HL-60 (cell line): ENCODE data around the gene FZR1.

Experiments
- POLR2AphosphoS5 ChIP-seq: IDR thresholded peaks from 2 replicates; pipeline ENCODE4 v1.6.1; 2012; ENCODE audit warnings: low read depth
- TF ChIP-seq, protein P1 (sequence below): IDR thresholded peaks from one replicate; pipeline ENCODE4 v1.5.1; 2011; ENCODE audit warnings: low read length, control low read depth, inconsistent platforms; ENCODE audit not compliant: insufficient read depth

DNA sequence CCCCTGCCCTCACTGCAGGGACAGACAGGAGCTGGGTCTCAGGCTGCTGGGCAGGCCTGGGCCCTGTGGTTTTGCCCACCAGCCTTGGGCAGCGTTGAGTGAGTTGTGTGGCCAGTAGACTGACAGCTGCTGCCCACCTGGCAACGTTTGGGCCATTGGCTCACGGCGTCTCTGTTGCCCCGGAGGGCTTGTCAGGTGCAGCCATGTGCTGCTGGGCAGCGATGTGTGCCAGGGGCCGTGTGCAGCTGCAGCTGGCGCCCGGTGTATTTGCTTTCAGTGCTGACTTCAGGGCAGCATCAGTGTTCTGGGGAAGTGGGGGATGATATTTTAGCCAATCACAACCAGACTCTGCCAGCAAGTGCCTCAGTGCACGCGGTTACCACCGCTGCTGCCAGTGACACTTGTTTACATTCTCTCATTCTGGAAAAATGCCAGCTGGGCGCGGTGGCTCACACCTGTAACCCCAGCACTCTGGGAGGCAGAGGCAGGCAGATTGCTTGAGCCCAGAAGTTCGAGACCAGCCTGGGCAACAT is 10.6 kb downstream of the FZR1 start:
- TF ChIP-seq POLR2AphosphoS5: no peak
- TF ChIP-seq, protein P1, sequence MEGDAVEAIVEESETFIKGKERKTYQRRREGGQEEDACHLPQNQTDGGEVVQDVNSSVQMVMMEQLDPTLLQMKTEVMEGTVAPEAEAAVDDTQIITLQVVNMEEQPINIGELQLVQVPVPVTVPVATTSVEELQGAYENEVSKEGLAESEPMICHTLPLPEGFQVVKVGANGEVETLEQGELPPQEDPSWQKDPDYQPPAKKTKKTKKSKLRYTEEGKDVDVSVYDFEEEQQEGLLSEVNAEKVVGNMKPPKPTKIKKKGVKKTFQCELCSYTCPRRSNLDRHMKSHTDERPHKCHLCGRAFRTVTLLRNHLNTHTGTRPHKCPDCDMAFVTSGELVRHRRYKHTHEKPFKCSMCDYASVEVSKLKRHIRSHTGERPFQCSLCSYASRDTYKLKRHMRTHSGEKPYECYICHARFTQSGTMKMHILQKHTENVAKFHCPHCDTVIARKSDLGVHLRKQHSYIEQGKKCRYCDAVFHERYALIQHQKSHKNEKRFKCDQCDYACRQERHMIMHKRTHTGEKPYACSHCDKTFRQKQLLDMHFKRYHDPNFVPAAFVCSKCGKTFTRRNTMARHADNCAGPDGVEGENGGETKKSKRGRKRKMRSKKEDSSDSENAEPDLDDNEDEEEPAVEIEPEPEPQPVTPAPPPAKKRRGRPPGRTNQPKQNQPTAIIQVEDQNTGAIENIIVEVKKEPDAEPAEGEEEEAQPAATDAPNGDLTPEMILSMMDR: no peak
